Liver (tissue), 9 donors: Measurements from ENCODE around the gene SLC35B3. TPM values are rescaled to one million over a fixed set of nuclear protein-coding genes. Genes with fewer than 3 reads are reported as not detected.

Source experiments
- DNase-seq: peaks from one replicate; pipeline ENCODE4 v3.0.0-alpha.2; 2017; ENCODE audit warnings: low spot score
- H3K27ac ChIP-seq, 2 donors: one replicate each; pipeline ENCODE4 v1.7.0; 2013; ENCODE audit warnings: inconsistent platforms in 2 of 2, low read length in 2 of 2, control low read depth in 1 of 2, low read depth in 1 of 2, mild to moderate bottlenecking in 1 of 2
- H3K27me3 ChIP-seq, 4 donors: one replicate each; pipeline versions ENCODE4 v1.6.1 to v1.7.0; 2013; ENCODE audit warnings: low read length in 3 of 4, inconsistent platforms in 1 of 4, mild to moderate bottlenecking in 1 of 4, moderate library complexity in 1 of 4; ENCODE audit not compliant: control insufficient read depth in 4 of 4, insufficient read depth in 4 of 4
- H3K36me3 ChIP-seq, 4 donors: one replicate each; pipeline versions ENCODE4 v1.6.1 to v1.7.0; 2013; ENCODE audit warnings: low read length in 3 of 4, mild to moderate bottlenecking in 3 of 4, low read depth in 1 of 4, moderate library complexity in 1 of 4; ENCODE audit not compliant: control insufficient read depth in 4 of 4, insufficient read depth in 3 of 4
- H3K4me1 ChIP-seq, 4 donors: one replicate each; pipeline versions ENCODE4 v1.6.1 to v1.7.0; 2013; ENCODE audit warnings: low read length in 3 of 4, mild to moderate bottlenecking in 3 of 4, moderate library complexity in 1 of 4; ENCODE audit not compliant: control insufficient read depth in 4 of 4, insufficient read depth in 4 of 4
- H3K4me3 ChIP-seq, 3 donors: one replicate each; pipeline versions ENCODE4 v1.6.1 to v1.7.0; 2013; ENCODE audit warnings: low read length in 3 of 3, control low read depth in 1 of 3, low read depth in 1 of 3, mild to moderate bottlenecking in 1 of 3
- H3K9ac ChIP-seq, 2 donors: one replicate each; pipeline ENCODE4 v1.7.0; 2013; ENCODE audit warnings: low read length in 2 of 2, mild to moderate bottlenecking in 2 of 2, moderate library complexity in 2 of 2, control low read depth in 1 of 2, low read depth in 1 of 2
- H3K9me3 ChIP-seq, 4 donors: one replicate each; pipeline versions ENCODE4 v1.6.1 to v1.7.0; 2013; ENCODE audit warnings: low read length in 3 of 4; ENCODE audit not compliant: control insufficient read depth in 4 of 4
- ATF3 ChIP-seq: IDR thresholded peaks from 2 replicates; pipeline ENCODE4 v1.6.1; 2016; ENCODE audit warnings: antibody characterized with exemption
- EGR1 ChIP-seq, 2 donors: IDR thresholded peaks; 2 replicates each; pipeline ENCODE4 v1.6.1; 2016 to 2018; ENCODE audit warnings: antibody characterized with exemption in 2 of 2, low read depth in 2 of 2
- FOXA1 ChIP-seq: IDR thresholded peaks from 2 replicates; pipeline ENCODE4 v1.6.1; 2016; ENCODE audit warnings: antibody characterized with exemption
- FOXA2 ChIP-seq: IDR thresholded peaks from 2 replicates; pipeline ENCODE4 v1.6.1; 2016; ENCODE audit warnings: antibody characterized with exemption
- GABPA ChIP-seq, 2 donors: IDR thresholded peaks in 1 of 2; conservative IDR thresholded peaks in 1 of 2; 2 replicates each; pipeline ENCODE4 v1.6.1; 2016; ENCODE audit warnings: antibody characterized with exemption in 2 of 2, mild to moderate bottlenecking in 1 of 2, moderate library complexity in 1 of 2
- HNF4A ChIP-seq, 2 donors: conservative IDR thresholded peaks; 2 replicates each; pipeline ENCODE4 v1.6.1; 2016; ENCODE audit warnings: antibody characterized with exemption in 2 of 2, mild to moderate bottlenecking in 2 of 2
- HNF4G ChIP-seq: IDR thresholded peaks from 2 replicates; pipeline ENCODE4 v1.6.1; 2016; ENCODE audit warnings: antibody characterized with exemption
- JUND ChIP-seq, 2 donors: IDR thresholded peaks; 2 replicates each; pipeline ENCODE4 v1.6.1; 2016; ENCODE audit warnings: antibody characterized with exemption in 2 of 2
- MAX ChIP-seq: IDR thresholded peaks from 2 replicates; pipeline ENCODE4 v1.6.1; 2016; ENCODE audit warnings: antibody characterized with exemption
- NR2F2 ChIP-seq: IDR thresholded peaks from 2 replicates; pipeline ENCODE4 v1.6.1; 2016; ENCODE audit warnings: antibody characterized with exemption
- RAD21 ChIP-seq, 2 donors: IDR thresholded peaks; 2 replicates each; pipeline ENCODE4 v1.6.1; 2016; ENCODE audit warnings: antibody characterized with exemption in 2 of 2, mild to moderate bottlenecking in 2 of 2
- REST ChIP-seq: IDR thresholded peaks from 2 replicates; pipeline ENCODE4 v1.6.1; 2016; ENCODE audit warnings: antibody characterized with exemption, mild to moderate bottlenecking
- RXRA ChIP-seq, 2 donors: IDR thresholded peaks; 2 replicates each; pipeline ENCODE4 v1.6.1; 2017 to 2018; ENCODE audit warnings: antibody characterized with exemption in 2 of 2, mild to moderate bottlenecking in 1 of 2
- YY1 ChIP-seq: IDR thresholded peaks from 2 replicates; pipeline ENCODE4 v1.6.1; 2016; ENCODE audit warnings: antibody characterized with exemption, mild to moderate bottlenecking
- WGBS: extraction: QIAGEN DNeasy Blood & Tissue Kit; methylation state at CpG from one replicate; pipeline ENCODE4 v1.1.7; 2013; 5-methylcytosine and 5-hydroxymethylcytosine counted together
- polyA plus RNA-seq, 2 donors: library from polyadenylated mRNA; stranded (reverse) in 1 of 2; unstranded in 1 of 2; fragments of 200-250 nt in 1 of 2; fragments of >200 nt in 1 of 2; fragmentation: Nextera tagmentation in 1 of 2; extraction: Ambion mirVana in 1 of 2; gene quantifications; one replicate each; pipeline versions ENCODE4 v1.2.1 to v1.2.3, GENCODE V29; 2013 to 2015
- total RNA-seq, 2 donors: library from RNA; depleted of rRNA; stranded (reverse); fragments of >200 nt; gene quantifications; one replicate each; pipeline ENCODE4 v1.2.3, GENCODE V29; 2014
- TF ChIP-seq, protein P1 (sequence below): fragments of 150-350 bp; IDR thresholded peaks from 2 replicates; pipeline ENCODE4 v1.5.1; 2017; ENCODE audit warnings: improper control_type of control experiment, low read depth, low read length; ENCODE audit not compliant: missing input control
- donor health status: healthy.
- donor health status: healthy.
- donor health status: healthy.
- donor health status: healthy.
- donor health status: healthy.

The SLC35B3 gene
- total and polyA plus RNA-seq, 4 donors = 11.8 to 12.7 (median 12.2) TPM

DNA sequence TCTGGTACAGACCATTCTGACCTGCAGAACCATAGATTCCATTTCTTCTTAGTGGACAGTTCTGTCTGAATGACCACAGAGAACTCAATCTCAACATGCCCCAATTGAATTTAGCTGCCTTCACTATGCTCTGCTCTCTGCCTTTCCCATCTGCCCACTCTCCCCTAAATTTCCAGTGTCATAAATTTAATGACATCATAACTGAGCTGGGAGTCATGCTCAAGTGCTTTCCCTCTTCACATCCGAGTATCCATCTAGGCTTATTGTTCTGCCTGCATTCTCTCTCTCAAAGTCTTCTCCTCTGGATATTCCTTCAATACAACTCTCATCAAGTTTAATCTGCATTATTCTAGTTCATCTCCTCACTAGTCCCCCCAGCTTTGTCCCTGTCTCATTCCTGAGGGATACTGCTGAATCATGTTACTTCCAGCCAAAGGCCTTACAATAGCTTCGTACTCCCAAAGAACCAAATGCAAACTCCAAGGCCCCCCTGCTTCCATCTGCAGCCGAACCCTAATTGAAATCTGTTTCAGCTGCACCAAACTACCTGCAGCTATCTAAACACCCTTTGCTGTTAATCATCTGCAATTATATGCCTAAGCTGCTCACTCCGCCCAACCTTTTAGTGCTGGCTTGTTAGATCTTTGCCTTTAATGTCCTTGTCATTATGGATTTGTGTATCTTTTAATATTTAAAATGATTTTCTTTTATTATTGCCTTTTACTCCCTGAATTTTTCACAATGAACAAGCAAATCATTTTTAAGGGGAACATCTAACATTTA, 46.1 kb downstream of the SLC35B3 start:
- 73% methylated on average over 4 of the region's 4 CpGs for WGBS
- TF ChIP-seq FOXA2 (no peak), ATF3 (no peak), HNF4A (conservative IDR thresholded peaks at IDR 0.05) (no peak), NR2F2 (no peak), YY1 (no peak), HNF4G (no peak), MAX (no peak), FOXA1 (no peak), RAD21 (IDR thresholded peaks at IDR 0.05) (no peak), EGR1 (IDR thresholded peaks at IDR 0.05; ENCODE audit: low read depth in 2 of 2) (no peak), JUND (IDR thresholded peaks at IDR 0.05) (no peak), GABPA (IDR thresholded peaks at IDR 0.05 in 1 of 2, conservative IDR thresholded peaks at IDR 0.05 in 1 of 2) (no peak), RXRA (IDR thresholded peaks at IDR 0.05) (no peak), REST (no peak)
- TF ChIP-seq, protein P1, sequence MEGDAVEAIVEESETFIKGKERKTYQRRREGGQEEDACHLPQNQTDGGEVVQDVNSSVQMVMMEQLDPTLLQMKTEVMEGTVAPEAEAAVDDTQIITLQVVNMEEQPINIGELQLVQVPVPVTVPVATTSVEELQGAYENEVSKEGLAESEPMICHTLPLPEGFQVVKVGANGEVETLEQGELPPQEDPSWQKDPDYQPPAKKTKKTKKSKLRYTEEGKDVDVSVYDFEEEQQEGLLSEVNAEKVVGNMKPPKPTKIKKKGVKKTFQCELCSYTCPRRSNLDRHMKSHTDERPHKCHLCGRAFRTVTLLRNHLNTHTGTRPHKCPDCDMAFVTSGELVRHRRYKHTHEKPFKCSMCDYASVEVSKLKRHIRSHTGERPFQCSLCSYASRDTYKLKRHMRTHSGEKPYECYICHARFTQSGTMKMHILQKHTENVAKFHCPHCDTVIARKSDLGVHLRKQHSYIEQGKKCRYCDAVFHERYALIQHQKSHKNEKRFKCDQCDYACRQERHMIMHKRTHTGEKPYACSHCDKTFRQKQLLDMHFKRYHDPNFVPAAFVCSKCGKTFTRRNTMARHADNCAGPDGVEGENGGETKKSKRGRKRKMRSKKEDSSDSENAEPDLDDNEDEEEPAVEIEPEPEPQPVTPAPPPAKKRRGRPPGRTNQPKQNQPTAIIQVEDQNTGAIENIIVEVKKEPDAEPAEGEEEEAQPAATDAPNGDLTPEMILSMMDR = no peak
- no peaks in the 10 kb centered on the region for H3K9me3 ChIP-seq
- no peak overlapping the region for H3K9ac ChIP-seq
- no peaks in the 10 kb centered on the region for H3K36me3 ChIP-seq
- no peak overlapping the region for H3K27ac ChIP-seq
- H3K4me3 ChIP-seq = no peak overlapping the region
- H3K27me3 ChIP-seq = peaks cover 0 to 2% (median under 1%) of the 10 kb centered on the region in 4 donors
- no peaks in the 10 kb centered on the region for H3K4me1 ChIP-seq
- DNase-seq = no peak

DNA sequence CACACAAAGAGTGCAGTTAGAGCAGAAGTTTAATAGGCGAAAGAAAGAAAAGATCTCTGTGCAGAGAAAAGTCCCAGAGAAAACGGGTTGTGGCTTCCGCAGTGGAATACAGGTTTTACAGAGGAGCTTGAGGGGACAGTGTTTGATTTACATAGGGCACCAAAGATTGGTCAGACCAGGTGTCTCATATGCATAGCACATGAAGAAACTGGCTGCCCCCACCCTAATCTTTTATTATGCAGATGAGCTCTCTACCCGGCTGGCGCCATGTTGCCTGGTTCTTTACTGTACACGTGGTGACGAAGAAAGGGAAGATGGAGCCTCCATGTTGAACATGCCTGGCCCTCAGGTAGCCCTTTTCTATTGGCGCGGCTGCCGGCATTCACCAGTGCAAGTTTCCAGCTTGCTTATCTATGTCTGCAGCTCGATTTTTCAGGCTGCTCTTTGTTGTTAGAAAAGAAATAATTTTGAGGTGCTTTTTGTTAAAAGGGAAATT, 47.4 kb downstream of the SLC35B3 start:
- DNase-seq = no peak
- no peak overlapping the region for H3K27ac ChIP-seq

More for the DNA sequence above, 47.4 kb downstream of the SLC35B3 start:
- peaks cover 0 to 2% (median under 1%) of the 10 kb centered on the region in 4 donors for H3K27me3 ChIP-seq
- no peaks in the 10 kb centered on the region for H3K36me3 ChIP-seq
- no peak overlapping the region for H3K4me3 ChIP-seq
- 84% methylated on average over 11 of the region's 11 CpGs for WGBS
- H3K4me1 ChIP-seq = no peaks in the 10 kb centered on the region
- TF ChIP-seq EGR1 (IDR thresholded peaks at IDR 0.05; ENCODE audit: low read depth in 2 of 2) (no peak), JUND (IDR thresholded peaks at IDR 0.05) (no peak), RAD21 (IDR thresholded peaks at IDR 0.05) (no peak), HNF4G (no peak)
- H3K9me3 ChIP-seq = no peaks in the 10 kb centered on the region
- H3K9ac ChIP-seq = no peak overlapping the region
